Upper lobe of left lung (tissue), 4 donors: Measurements from ENCODE around the gene MEGF8.

Source experiments
- CTCF ChIP-seq, 6 experiments: fragments of 450-650 bp in 4 of 6; fragments of 200-600 bp in 2 of 6; sonication (generic) in 2 of 6; IDR thresholded peaks; one replicate each; pipeline ENCODE4 v1.5.1; 2016 to 2019; ENCODE audit warnings: antibody characterized with exemption in 6 of 6
- EP300 ChIP-seq, 4 donors: sonication (generic); formaldehyde crosslinking; IDR thresholded peaks; one replicate each; pipeline ENCODE4 v1.5.1; 2017; ENCODE audit warnings: antibody characterized with exemption in 4 of 4, control low read depth in 2 of 4
- POLR2A ChIP-seq, 4 donors: fragments of 450-650 bp; IDR thresholded peaks; one replicate each; pipeline ENCODE4 v1.5.1; 2016 to 2017; ENCODE audit warnings: antibody characterized with exemption in 4 of 4, mild to moderate bottlenecking in 2 of 4

GRCh38 chr19:42306646-42307045 lies 18.8 kb upstream of the MEGF8 start:
- no peak for TF ChIP-seq POLR2A (IDR thresholded peaks at IDR 0.05)
- no peak for TF ChIP-seq CTCF (IDR thresholded peaks at IDR 0.05)
- no peak for TF ChIP-seq EP300 (IDR thresholded peaks at IDR 0.05)
